Activated T-cell treated with anti-CD3 and anti-CD28 coated beads, Interleukin-2, amount 50 U/mL, for 72 hours (primary cell): ENCODE data around the gene PLD5. TPM values are rescaled to one million over a fixed set of nuclear protein-coding genes. Genes with fewer than 3 reads are reported as not detected.
"Not testable (repeated sequence)": the region's sequence is repeated elsewhere in the genome, so short reads cannot be mapped to it uniquely, and the experiment has no call there.

Source experiments
- ATAC-seq, 2 donors: fragments of 150-1000 bp; cut with Tn5 transposase; replicated peaks in 1 of 2; 2 replicates each; pipeline ENCODE4 v1.10.0; 2021; ENCODE audit warnings: moderate library complexity in 2 of 2, mild to moderate bottlenecking in 1 of 2
- DNase-seq, 2 donors: peaks; one replicate each; pipeline ENCODE4 v3.0.0; 2021 to 2022; ENCODE audit warnings: mixed read lengths in 1 of 2
- H3K27ac Mint-ChIP-seq: one replicate; pipeline ENCODE4 v1.8.0; 2022; ENCODE audit warnings: mild to moderate bottlenecking, moderate library complexity, mixed read lengths
- H3K27me3 Mint-ChIP-seq: one replicate; pipeline ENCODE4 v1.8.0; 2022; ENCODE audit warnings: low read depth, mixed read lengths
- H3K36me3 Mint-ChIP-seq, 2 donors: one replicate each; pipeline ENCODE4 v1.8.0; 2022; ENCODE audit warnings: mixed read lengths in 2 of 2, mild to moderate bottlenecking in 1 of 2; ENCODE audit not compliant: insufficient read depth in 2 of 2
- H3K4me1 Mint-ChIP-seq: one replicate; pipeline ENCODE4 v1.8.0; 2022; ENCODE audit warnings: low read depth, mixed read lengths
- H3K4me3 Mint-ChIP-seq, 2 donors: one replicate each; pipeline ENCODE4 v1.8.0; 2022; ENCODE audit warnings: mild to moderate bottlenecking in 2 of 2, mixed read lengths in 2 of 2, moderate library complexity in 2 of 2
- H3K9me3 Mint-ChIP-seq, 2 donors: one replicate each; pipeline ENCODE4 v1.8.0; 2022; ENCODE audit warnings: mixed read lengths in 2 of 2
- total RNA-seq, 2 donors: library from RNA; stranded (reverse); gene quantifications; one replicate each; pipeline ENCODE4 v1.2.3, GENCODE V29; 2022

PLD5 gene
- total RNA-seq, 2 donors from 2014 or later, result not detected

DNA sequence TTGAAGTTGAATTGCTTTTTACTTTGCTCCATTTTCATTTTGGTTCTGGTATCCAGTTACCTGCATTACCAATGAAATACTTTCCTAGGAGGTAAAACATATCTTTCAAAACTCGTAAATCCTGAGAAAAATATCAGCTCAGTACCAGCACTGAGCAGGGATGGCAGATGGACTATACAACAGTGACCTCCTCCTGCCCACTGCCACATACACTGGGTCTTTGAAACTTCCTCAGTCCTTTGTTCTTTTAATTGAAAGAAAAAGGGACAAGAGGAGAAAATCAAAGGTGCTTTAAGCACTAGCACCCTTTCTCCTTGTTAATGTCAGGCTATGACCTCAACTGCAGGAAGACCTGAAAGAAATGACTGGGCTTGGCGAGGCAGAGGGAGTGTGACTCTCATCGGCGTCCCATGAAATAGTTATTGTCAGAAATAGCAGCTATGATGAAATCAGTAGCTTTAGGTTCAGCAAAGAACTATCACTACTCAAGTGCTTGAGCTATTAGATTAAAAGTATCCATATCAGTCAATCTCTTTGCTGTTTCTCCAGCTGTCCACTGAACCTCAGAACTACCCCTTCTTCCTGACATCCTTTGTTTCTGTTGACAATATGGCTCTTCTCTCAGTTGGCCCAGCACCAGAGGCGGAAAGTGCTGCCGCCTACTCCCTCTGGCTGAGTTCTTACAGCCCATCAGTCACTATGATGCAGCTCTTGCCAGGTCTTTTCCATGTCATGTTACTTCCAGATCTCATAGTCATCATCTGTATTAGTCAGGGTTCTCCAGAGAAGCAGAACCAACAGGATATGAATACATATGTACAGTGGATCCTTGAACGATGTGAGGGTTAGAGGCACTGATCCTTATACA lies 318.6 kb downstream of the PLD5 start:
- DNase-seq (no peak), ATAC-seq (no peak)
- Mint-ChIP-seq H3K27me3 (no peaks in the 10 kb centered on the region), H3K4me1 (no peaks in the 10 kb centered on the region), H3K36me3 (no peaks in the 10 kb centered on the region), H3K9me3 (peaks cover 2 to 5% of the 10 kb centered on the region in 2 donors), H3K4me3 (no peak overlapping the region), H3K27ac (no peak overlapping the region)

GRCh38 chr1:242203262-242203661 lies 321.2 kb downstream of the PLD5 start:
- Mint-ChIP-seq H3K36me3 (no peaks in the 10 kb centered on the region), H3K27ac (no peak overlapping the region), H3K4me1 (no peaks in the 10 kb centered on the region), H3K27me3 (no peaks in the 10 kb centered on the region), H3K9me3 (peaks cover 2 to 5% of the 10 kb centered on the region in 2 donors), H3K4me3 (no peak overlapping the region)
- DNase-seq (no peak), ATAC-seq (no peak)

GRCh38 chr1:242201090-242201489 lies 323.4 kb downstream of the PLD5 start:
- H3K4me1 Mint-ChIP-seq, result no peaks in the 10 kb centered on the region
- H3K27ac Mint-ChIP-seq, result no peak overlapping the region
- ATAC-seq (no peak), DNase-seq (no peak)
- no peak overlapping the region for H3K4me3 Mint-ChIP-seq
- H3K36me3 Mint-ChIP-seq, result no peaks in the 10 kb centered on the region
- no peaks in the 10 kb centered on the region for H3K27me3 Mint-ChIP-seq
- peaks cover 0 to 3% of the 10 kb centered on the region in 2 donors for H3K9me3 Mint-ChIP-seq

DNA sequence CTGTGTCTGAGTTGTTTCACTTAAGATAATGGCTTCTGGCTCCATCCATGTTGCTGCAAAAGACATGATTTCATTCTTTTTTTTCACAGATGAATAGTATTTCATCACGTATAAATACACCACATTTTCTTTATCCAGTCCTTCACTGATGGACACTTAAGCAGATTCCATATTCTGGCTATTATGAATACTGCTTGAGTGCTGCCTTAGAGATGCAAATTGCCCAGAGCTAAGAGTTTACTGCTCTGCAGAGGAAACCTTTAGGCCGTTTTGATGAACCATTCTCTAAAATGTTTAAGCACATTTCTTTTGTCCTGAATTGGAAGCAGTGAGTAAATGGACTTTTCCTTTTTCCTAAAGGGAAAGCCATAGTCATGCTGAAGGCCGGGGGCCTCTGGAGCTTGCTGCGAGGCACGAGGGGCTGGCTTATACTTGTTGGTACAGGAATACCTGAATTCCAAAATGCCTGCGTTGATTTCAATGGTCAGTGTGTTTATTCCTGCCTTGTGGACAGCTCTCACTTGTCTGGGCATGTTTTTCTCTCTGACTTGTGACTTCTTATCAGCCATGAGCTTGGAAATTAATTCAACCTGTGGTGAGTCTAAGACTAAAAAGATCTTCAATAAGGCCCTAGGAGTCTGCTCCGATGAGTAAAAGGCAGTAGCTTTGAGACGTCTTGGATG lies 324.6 kb downstream of the PLD5 start:
- ATAC-seq, result no peak
- no peak overlapping the region for H3K4me3 Mint-ChIP-seq
- no peaks in the 10 kb centered on the region for H3K4me1 Mint-ChIP-seq
- no peaks in the 10 kb centered on the region for H3K36me3 Mint-ChIP-seq
- H3K27ac Mint-ChIP-seq, result no peak overlapping the region
- DNase-seq, result no peak
- no peaks in the 10 kb centered on the region for H3K27me3 Mint-ChIP-seq
- H3K9me3 Mint-ChIP-seq, result peaks cover 0 to 3% of the 10 kb centered on the region in 2 donors

- Mint-ChIP-seq H3K9me3 (no peaks in the 10 kb centered on the region), H3K36me3 (no peaks in the 10 kb centered on the region), H3K4me3 (no peak overlapping the region), H3K27me3 (no peaks in the 10 kb centered on the region), H3K4me1 (no peaks in the 10 kb centered on the region), H3K27ac (no peak overlapping the region)
- no peak for ATAC-seq
- DNase-seq, result no peak
These were observed 326.3 kb downstream of the PLD5 start for GRCh38 chr1:242197907-242198820.

DNA sequence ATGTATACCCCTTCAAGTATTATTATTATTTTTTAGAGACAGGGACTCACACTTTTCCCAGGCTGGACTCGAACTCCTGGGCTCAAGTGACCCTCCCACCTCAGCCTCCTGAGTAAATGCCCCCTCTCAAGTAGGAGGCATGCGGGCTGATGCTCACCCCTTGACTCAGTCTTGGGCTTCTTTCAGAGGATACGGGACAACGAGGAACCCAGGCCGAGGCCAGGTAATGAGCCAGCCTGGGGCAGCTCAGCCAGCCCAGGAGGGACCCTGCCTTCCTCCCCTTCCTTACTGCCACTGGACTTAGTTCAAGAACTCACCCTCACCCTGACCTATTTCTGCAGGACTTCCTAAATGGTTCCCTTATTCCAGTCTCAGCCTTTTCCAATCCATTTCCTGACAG lies 327.6 kb downstream of the PLD5 start:
- H3K9me3 Mint-ChIP-seq, result no peaks in the 10 kb centered on the region
- no peaks in the 10 kb centered on the region for H3K36me3 Mint-ChIP-seq
- no peak for DNase-seq
- H3K27ac Mint-ChIP-seq, result no peak overlapping the region
- no peak overlapping the region for H3K4me3 Mint-ChIP-seq
- H3K27me3 Mint-ChIP-seq, result no peaks in the 10 kb centered on the region
- H3K4me1 Mint-ChIP-seq, result no peaks in the 10 kb centered on the region
- ATAC-seq, result no peak

DNA sequence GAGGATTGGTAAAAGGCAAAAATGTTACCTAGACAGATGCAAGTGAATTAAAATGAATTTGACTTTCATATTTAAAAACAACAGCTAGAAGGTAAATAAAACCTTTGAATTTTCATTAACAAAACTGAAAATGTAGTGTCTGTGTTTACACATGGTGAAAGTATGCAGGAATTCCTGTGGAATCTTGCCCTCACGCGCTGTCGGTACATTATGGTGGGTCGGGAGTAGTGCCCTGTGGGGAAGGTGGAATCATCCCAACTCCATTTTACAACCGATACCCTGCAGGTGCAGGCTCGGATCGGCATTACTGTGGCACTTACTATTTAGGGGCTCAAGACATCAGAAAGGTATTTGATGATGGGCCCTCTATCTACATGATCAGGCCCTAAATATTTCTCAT lies 328.4 kb downstream of the PLD5 start:
- DNase-seq, result no peak
- no peak overlapping the region for H3K27ac Mint-ChIP-seq
- no peaks in the 10 kb centered on the region for H3K4me1 Mint-ChIP-seq
- no peak for ATAC-seq
- no peaks in the 10 kb centered on the region for H3K27me3 Mint-ChIP-seq
- H3K36me3 Mint-ChIP-seq, result no peaks in the 10 kb centered on the region
- H3K4me3 Mint-ChIP-seq, result no peak overlapping the region
- no peaks in the 10 kb centered on the region for H3K9me3 Mint-ChIP-seq

- H3K27me3 Mint-ChIP-seq, result peaks cover 7% of the 10 kb centered on the region
- H3K9me3 Mint-ChIP-seq, result peaks cover 0 to 4% of the 10 kb centered on the region in 2 donors
- H3K4me1 Mint-ChIP-seq, result no peaks in the 10 kb centered on the region
- H3K4me3 Mint-ChIP-seq, result no peak overlapping the region
- DNase-seq (no peak), ATAC-seq (no peak)
- H3K27ac Mint-ChIP-seq, result no peak overlapping the region
- no peaks in the 10 kb centered on the region for H3K36me3 Mint-ChIP-seq
These were observed 334.9 kb downstream of the PLD5 start for GRCh38 chr1:242189591-242189990.

- Mint-ChIP-seq H3K9me3 (peaks cover 0 to 4% of the 10 kb centered on the region in 2 donors), H3K4me3 (no peak overlapping the region), H3K36me3 (no peaks in the 10 kb centered on the region), H3K27ac (no peak overlapping the region), H3K27me3 (peaks cover 7% of the 10 kb centered on the region), H3K4me1 (no peaks in the 10 kb centered on the region)
- DNase-seq, result no peak
- no peak for ATAC-seq
These were observed 336.7 kb downstream of the PLD5 start for GRCh38 chr1:242187816-242188215.

GRCh38 chr1:242187171-242187570 lies 337.3 kb downstream of the PLD5 start:
- Mint-ChIP-seq H3K9me3 (peaks cover 0 to 4% of the 10 kb centered on the region in 2 donors), H3K27me3 (peaks cover 7% of the 10 kb centered on the region), H3K4me1 (no peaks in the 10 kb centered on the region), H3K4me3 (no peak overlapping the region), H3K36me3 (no peaks in the 10 kb centered on the region), H3K27ac (no peak overlapping the region)
- DNase-seq, result no peak
- ATAC-seq, result no peak

GRCh38 chr1:242185731-242186130 lies 338.8 kb downstream of the PLD5 start:
- Mint-ChIP-seq H3K4me3 (no peak overlapping the region), H3K9me3 (peaks cover 0 to 4% of the 10 kb centered on the region in 2 donors), H3K27ac (no peak overlapping the region), H3K4me1 (no peaks in the 10 kb centered on the region), H3K36me3 (no peaks in the 10 kb centered on the region), H3K27me3 (peaks cover 7% of the 10 kb centered on the region)
- DNase-seq, result no peak
- ATAC-seq, result no peak

- ATAC-seq (no peak), DNase-seq (no peak)
- no peak overlapping the region for H3K27ac Mint-ChIP-seq
- H3K4me3 Mint-ChIP-seq, result no peak overlapping the region
- H3K36me3 Mint-ChIP-seq, result no peaks in the 10 kb centered on the region
- no peaks in the 10 kb centered on the region for H3K4me1 Mint-ChIP-seq
- peaks cover 0 to 4% of the 10 kb centered on the region in 2 donors for H3K9me3 Mint-ChIP-seq
- H3K27me3 Mint-ChIP-seq, result peaks cover 7% of the 10 kb centered on the region
These were observed 339.5 kb downstream of the PLD5 start for GRCh38 chr1:242184955-242185354.

GRCh38 chr1:242179767-242180166 lies 344.7 kb downstream of the PLD5 start:
- H3K4me3 Mint-ChIP-seq, DNase-seq, H3K27me3 Mint-ChIP-seq, H3K27ac Mint-ChIP-seq, H3K4me1 Mint-ChIP-seq, H3K9me3 Mint-ChIP-seq, H3K36me3 Mint-ChIP-seq, ATAC-seq: not testable (repeated sequence)
